ENCODE data around the gene AASDHPPT.

Gene AASDHPPT

GRCh38 chr11:106070606-106071005 is 6.9 kb upstream of the AASDHPPT start:
- peaks cover 12% of the 10 kb centered on the region for H3K4me1 Mint-ChIP-seq
- H3K4me3 Mint-ChIP-seq = no peak overlapping the region
- peaks cover 6% of the 10 kb centered on the region for H3K36me3 Mint-ChIP-seq
- H3K27ac Mint-ChIP-seq = no peak overlapping the region
- ATAC-seq (no peak), DNase-seq (ENCODE audit: low spot score in 2 of 2) (no peak)
- H3K9me3 Mint-ChIP-seq = no peaks in the 10 kb centered on the region

GRCh38 chr11:106072804-106073203 is 4.7 kb upstream of the AASDHPPT start:
- H3K36me3 Mint-ChIP-seq = no peaks in the 10 kb centered on the region
- ATAC-seq = no peak
- peaks cover 21% of the 10 kb centered on the region for H3K4me1 Mint-ChIP-seq
- DNase-seq (ENCODE audit: low spot score in 2 of 2) = no peak
- H3K27ac Mint-ChIP-seq = no peak overlapping the region
- H3K4me3 Mint-ChIP-seq = no peak overlapping the region
- no peaks in the 10 kb centered on the region for H3K9me3 Mint-ChIP-seq

- no peak for DNase-seq (ENCODE audit: low spot score in 2 of 2)
- Mint-ChIP-seq H3K36me3 (peaks cover 27% of the 10 kb centered on the region), H3K27ac (peak overlapping the region; percentile 95), H3K4me3 (peak overlapping the region; percentile 93), H3K4me1 (peaks cover 36% of the 10 kb centered on the region), H3K9me3 (no peaks in the 10 kb centered on the region)
- no peak for ATAC-seq
Measured at GRCh38 chr11:106076171-106076918, 1.1 kb upstream of the AASDHPPT start.

- peak within 1 kb of the TSS; percentile 93 for H3K4me3 Mint-ChIP-seq
Measured at GRCh38 chr11:106076919-106077608, 398 bp upstream of the AASDHPPT start, which contains the start of gene KBTBD3. TSS of gene KBTBD3 (minus strand) at chr11:106077347. CDS start at chr11:106059097, 18,250 bp downstream.

GRCh38 chr11:106082096-106082495 is 4.6 kb downstream of the AASDHPPT start:
- Mint-ChIP-seq H3K27ac (peak overlapping the region; percentile 38), H3K36me3 (peaks cover 65% of the 10 kb centered on the region), H3K9me3 (no peaks in the 10 kb centered on the region), H3K4me3 (no peak overlapping the region), H3K4me1 (peaks cover 34% of the 10 kb centered on the region)
- DNase-seq (ENCODE audit: low spot score in 2 of 2) = no peak
- ATAC-seq = no peak

More at GRCh38 chr11:106076919-106077608, 398 bp upstream of the AASDHPPT start, which contains the start of gene KBTBD3:
- H3K36me3 Mint-ChIP-seq = peaks cover 31% of the 10 kb centered on the region
- ATAC-seq (peak; percentile 97), DNase-seq (ENCODE audit: low spot score in 2 of 2) (peak; percentile 88 to 97)
- H3K4me1 Mint-ChIP-seq = peaks cover 40% of the 10 kb centered on the region
- H3K27ac Mint-ChIP-seq = peak within 1 kb of the TSS; percentile 95
- H3K9me3 Mint-ChIP-seq = no peaks in the 10 kb centered on the region

- no peak overlapping the region for H3K4me3 Mint-ChIP-seq
Measured at GRCh38 chr11:106086135-106086534, 8.7 kb downstream of the AASDHPPT start.

GRCh38 chr11:106086850-106087249 is 9.4 kb downstream of the AASDHPPT start:
- H3K36me3 Mint-ChIP-seq = peaks cover 48% of the 10 kb centered on the region
- H3K4me3 Mint-ChIP-seq = no peak overlapping the region
- DNase-seq (ENCODE audit: low spot score in 2 of 2) (no peak), ATAC-seq (no peak)
- H3K4me1 Mint-ChIP-seq = peaks cover 42% of the 10 kb centered on the region
- no peaks in the 10 kb centered on the region for H3K9me3 Mint-ChIP-seq
- H3K27ac Mint-ChIP-seq = peak overlapping the region; percentile 41

More at GRCh38 chr11:106086135-106086534, 8.7 kb downstream of the AASDHPPT start:
- H3K9me3 Mint-ChIP-seq = no peaks in the 10 kb centered on the region
- DNase-seq (ENCODE audit: low spot score in 2 of 2) = no peak
- ATAC-seq = no peak
- peaks cover 40% of the 10 kb centered on the region for H3K4me1 Mint-ChIP-seq
- H3K27ac Mint-ChIP-seq = peak overlapping the region; percentile 41
- H3K36me3 Mint-ChIP-seq = peaks cover 46% of the 10 kb centered on the region

GRCh38 chr11:106087815-106088435 is 10.5 kb downstream of the AASDHPPT start:
- ATAC-seq = no peak
- DNase-seq (ENCODE audit: low spot score in 2 of 2) = peak in 1 of 2 donors; percentile 12
- H3K9me3 Mint-ChIP-seq = no peaks in the 10 kb centered on the region
- peaks cover 47% of the 10 kb centered on the region for H3K4me1 Mint-ChIP-seq
- H3K36me3 Mint-ChIP-seq = peaks cover 48% of the 10 kb centered on the region
- no peak overlapping the region for H3K27ac Mint-ChIP-seq
- H3K4me3 Mint-ChIP-seq = no peak overlapping the region

- ATAC-seq = no peak
- no peak for DNase-seq (ENCODE audit: low spot score in 2 of 2)
- Mint-ChIP-seq H3K27ac (no peak overlapping the region), H3K36me3 (peaks cover 48% of the 10 kb centered on the region), H3K4me1 (peaks cover 48% of the 10 kb centered on the region), H3K4me3 (no peak overlapping the region), H3K9me3 (no peaks in the 10 kb centered on the region)
Measured at GRCh38 chr11:106088896-106089295, 11.4 kb downstream of the AASDHPPT start.

- H3K4me3 Mint-ChIP-seq = no peak overlapping the region
- no peak for DNase-seq (ENCODE audit: low spot score in 2 of 2)
- peaks cover 61% of the 10 kb centered on the region for H3K36me3 Mint-ChIP-seq
- peaks cover 41% of the 10 kb centered on the region for H3K4me1 Mint-ChIP-seq
- H3K27ac Mint-ChIP-seq = no peak overlapping the region
- no peaks in the 10 kb centered on the region for H3K9me3 Mint-ChIP-seq
- peak; percentile 99 for ATAC-seq
Measured at GRCh38 chr11:106091480-106092123, 14.1 kb downstream of the AASDHPPT start.

- DNase-seq (ENCODE audit: low spot score in 2 of 2) = no peak
- H3K4me3 Mint-ChIP-seq = no peak overlapping the region
- no peak overlapping the region for H3K27ac Mint-ChIP-seq
- no peak for ATAC-seq
- no peaks in the 10 kb centered on the region for H3K9me3 Mint-ChIP-seq
- peaks cover 69% of the 10 kb centered on the region for H3K36me3 Mint-ChIP-seq
- H3K4me1 Mint-ChIP-seq = peaks cover 36% of the 10 kb centered on the region
Measured at GRCh38 chr11:106092446-106092845, 15.0 kb downstream of the AASDHPPT start.

GRCh38 chr11:106098893-106099553 is 21.6 kb downstream of the AASDHPPT start:
- H3K27ac Mint-ChIP-seq = no peak overlapping the region
- H3K4me3 Mint-ChIP-seq = no peak overlapping the region
- no peak for ATAC-seq
- DNase-seq (ENCODE audit: low spot score in 2 of 2) = no peak
- H3K36me3 Mint-ChIP-seq = peaks cover 54% of the 10 kb centered on the region
- no peaks in the 10 kb centered on the region for H3K4me1 Mint-ChIP-seq
- no peaks in the 10 kb centered on the region for H3K9me3 Mint-ChIP-seq

GRCh38 chr11:106101370-106101769 is 23.9 kb downstream of the AASDHPPT start:
- no peaks in the 10 kb centered on the region for H3K4me1 Mint-ChIP-seq
- ATAC-seq (no peak), DNase-seq (ENCODE audit: low spot score in 2 of 2) (no peak)
- H3K9me3 Mint-ChIP-seq = no peaks in the 10 kb centered on the region
- no peak overlapping the region for H3K27ac Mint-ChIP-seq
- peaks cover 31% of the 10 kb centered on the region for H3K36me3 Mint-ChIP-seq
- H3K4me3 Mint-ChIP-seq = no peak overlapping the region

GRCh38 chr11:106101819-106102218 is 24.4 kb downstream of the AASDHPPT start:
- no peak overlapping the region for H3K4me3 Mint-ChIP-seq
- no peaks in the 10 kb centered on the region for H3K4me1 Mint-ChIP-seq
- H3K27ac Mint-ChIP-seq = no peak overlapping the region
- ATAC-seq = no peak
- peaks cover 26% of the 10 kb centered on the region for H3K36me3 Mint-ChIP-seq
- H3K9me3 Mint-ChIP-seq = no peaks in the 10 kb centered on the region
- DNase-seq (ENCODE audit: low spot score in 2 of 2) = no peak

GRCh38 chr11:106105986-106106385 is 28.5 kb downstream of the AASDHPPT start:
- no peaks in the 10 kb centered on the region for H3K36me3 Mint-ChIP-seq
- DNase-seq (ENCODE audit: low spot score in 2 of 2) (no peak), ATAC-seq (no peak)
- H3K4me1 Mint-ChIP-seq = no peaks in the 10 kb centered on the region
- H3K27ac Mint-ChIP-seq = no peak overlapping the region
- no peak overlapping the region for H3K4me3 Mint-ChIP-seq
- H3K9me3 Mint-ChIP-seq = no peaks in the 10 kb centered on the region

Measured in stimulated activated effector memory CD8-positive, alpha-beta T cell treated with anti-CD3 and anti-CD28 coated beads, Interleukin-12 subunit alpha, Interleukin-12 subunit beta, amount 100 ng/mL, for 72 hours (primary cell).